Upper lobe of left lung (tissue), 6 donors: ENCODE results near the gene PALLD. TPM values are rescaled to one million over a fixed set of nuclear protein-coding genes. Genes with fewer than 3 reads are reported as not detected.
A peak's percentile ranks its signal among the peaks of the same experiment; 100 is the strongest.

Source experiments
- ATAC-seq, 2 donors: fragments of 200-7000 bp; cut with Tn5 transposase; one replicate each; pipeline ENCODE4 v1.9.1; 2022; ENCODE audit warnings: mild to moderate bottlenecking in 2 of 2, moderate library complexity in 2 of 2; ENCODE audit not compliant: low FRiP score in 2 of 2
- DNase-seq, 2 donors: peaks; one replicate each; pipeline ENCODE4 v3.0.0-alpha.2; 2019 to 2020
- H3K27ac ChIP-seq, 4 donors: fragments of 200-600 bp; sonication (generic); one replicate each; pipeline ENCODE4 v1.5.1; 2016 to 2019
- H3K27me3 ChIP-seq, 4 donors: fragments of 200-600 bp; sonication (generic); one replicate each; pipeline ENCODE4 v1.5.1; 2017 to 2019
- H3K36me3 ChIP-seq, 4 donors: fragments of 200-600 bp; sonication (generic); one replicate each; pipeline ENCODE4 v1.5.1; 2016 to 2019
- H3K4me1 ChIP-seq, 4 donors: fragments of 200-600 bp; sonication (generic); one replicate each; pipeline ENCODE4 v1.5.1; 2018 to 2019
- H3K4me3 ChIP-seq, 4 donors: fragments of 200-600 bp; sonication (generic); one replicate each; pipeline ENCODE4 v1.5.1; 2017 to 2019; ENCODE audit warnings: mild to moderate bottlenecking in 2 of 4, moderate library complexity in 1 of 4
- H3K9me3 ChIP-seq, 4 donors: fragments of 200-600 bp; sonication (generic); one replicate each; pipeline ENCODE4 v1.5.1; 2018 to 2019
- CTCF ChIP-seq, 6 experiments: fragments of 450-650 bp in 4 of 6; fragments of 200-600 bp in 2 of 6; sonication (generic) in 2 of 6; IDR thresholded peaks; one replicate each; pipeline ENCODE4 v1.5.1; 2016 to 2019; ENCODE audit warnings: antibody characterized with exemption in 6 of 6
- EP300 ChIP-seq, 4 donors: sonication (generic); formaldehyde crosslinking; IDR thresholded peaks; one replicate each; pipeline ENCODE4 v1.5.1; 2017; ENCODE audit warnings: antibody characterized with exemption in 4 of 4, control low read depth in 2 of 4
- POLR2A ChIP-seq, 4 donors: fragments of 450-650 bp; IDR thresholded peaks; one replicate each; pipeline ENCODE4 v1.5.1; 2016 to 2017; ENCODE audit warnings: antibody characterized with exemption in 4 of 4, mild to moderate bottlenecking in 2 of 4
- POLR2AphosphoS5 ChIP-seq, 2 donors: sonication (generic); formaldehyde crosslinking; IDR thresholded peaks; one replicate each; pipeline ENCODE4 v1.5.1; 2017; ENCODE audit warnings: antibody characterized with exemption in 2 of 2
- WGBS, 2 donors: methylation state at CpG; one replicate each; pipeline ENCODE4 v1.1.5; 2017 to 2018; 5-methylcytosine and 5-hydroxymethylcytosine counted together
- total RNA-seq, 6 donors: library from RNA; depleted of rRNA in 4 of 6; stranded (reverse); fragments of >200 nt in 4 of 6; gene quantifications; one replicate each; pipeline versions ENCODE4 v1.1.0 to v1.2.1, GENCODE V29; 2016 to 2021
- donor health status: DM: no; HTN: no; CAD: no; lungs with moderate emphysema.
- donor health status: DM: no; HTN: yes; CAD: no; lungs with severe emphysema.

PALLD gene
- total RNA-seq, 6 donors from 2014 or later, result 63.9 to 175 (median 134) TPM

GRCh38 chr4:168893205-168893604 lies 396.4 kb downstream of the PALLD start:
- Histone ChIP-seq H3K27me3 (no peaks in the 10 kb centered on the region), H3K9me3 (no peaks in the 10 kb centered on the region), H3K36me3 (peaks cover 0 to 65% (median 11%) of the 10 kb centered on the region in 4 donors), H3K4me1 (no peaks in the 10 kb centered on the region), H3K4me3 (no peak overlapping the region), H3K27ac (no peak overlapping the region)
- WGBS, 2 donors, result 70 to 75% methylated on average over 2 of the region's 2 CpGs
- DNase-seq, result no peak
- TF ChIP-seq CTCF (IDR thresholded peaks at IDR 0.05) (no peak), POLR2A (IDR thresholded peaks at IDR 0.05) (no peak), EP300 (IDR thresholded peaks at IDR 0.05) (no peak), POLR2AphosphoS5 (IDR thresholded peaks at IDR 0.05) (no peak)
- ATAC-seq, result no peak

GRCh38 chr4:168893807-168894206 lies 397.0 kb downstream of the PALLD start:
- TF ChIP-seq EP300 (IDR thresholded peaks at IDR 0.05), result no peak
- TF ChIP-seq CTCF (IDR thresholded peaks at IDR 0.05), result no peak
- no peak for TF ChIP-seq POLR2AphosphoS5 (IDR thresholded peaks at IDR 0.05)
- TF ChIP-seq POLR2A (IDR thresholded peaks at IDR 0.05), result no peak
- Histone ChIP-seq H3K9me3 (no peaks in the 10 kb centered on the region), H3K4me1 (no peaks in the 10 kb centered on the region), H3K36me3 (peaks cover 3 to 68% (median 14%) of the 10 kb centered on the region in 4 donors), H3K27me3 (no peaks in the 10 kb centered on the region), H3K4me3 (no peak overlapping the region), H3K27ac (no peak overlapping the region)
- ATAC-seq (no peak), DNase-seq (no peak)
- 83 to 93% methylated on average over 3 of the region's 3 CpGs for WGBS, 2 donors

GRCh38 chr4:168900080-168900479 lies 403.2 kb downstream of the PALLD start:
- ATAC-seq (peak in 1 of 2 donors; percentile 85), DNase-seq (no peak)
- no peaks in the 10 kb centered on the region for H3K27me3 ChIP-seq
- H3K4me1 ChIP-seq, result no peaks in the 10 kb centered on the region
- no peak overlapping the region for H3K27ac ChIP-seq
- H3K36me3 ChIP-seq, result peaks cover 0 to 44% (median 11%) of the 10 kb centered on the region in 4 donors
- H3K4me3 ChIP-seq, result no peak overlapping the region
- TF ChIP-seq POLR2AphosphoS5 (IDR thresholded peaks at IDR 0.05) (no peak), EP300 (IDR thresholded peaks at IDR 0.05) (no peak), CTCF (IDR thresholded peaks at IDR 0.05) (no peak), POLR2A (IDR thresholded peaks at IDR 0.05) (no peak)
- WGBS, 2 donors, result 80 to 91% methylated on average over 2 of the region's 2 CpGs
- H3K9me3 ChIP-seq, result no peaks in the 10 kb centered on the region

- Histone ChIP-seq H3K27ac (peak overlapping the region in 2 of 4 donors; percentile 1 to 5), H3K4me1 (peaks cover 0 to 8% (median 2%) of the 10 kb centered on the region in 4 donors)
- ATAC-seq, result peak in 1 of 2 donors; percentile 78
Observed at GRCh38 chr4:168907119-168907698, 410.4 kb downstream of the PALLD start.

More at GRCh38 chr4:168907119-168907698, 410.4 kb downstream of the PALLD start:
- Histone ChIP-seq H3K4me3 (no peak overlapping the region), H3K36me3 (peaks cover 0 to 44% (median 4%) of the 10 kb centered on the region in 4 donors), H3K27me3 (no peaks in the 10 kb centered on the region), H3K9me3 (no peaks in the 10 kb centered on the region)
- TF ChIP-seq EP300 (IDR thresholded peaks at IDR 0.05) (no peak), CTCF (IDR thresholded peaks at IDR 0.05) (no peak), POLR2AphosphoS5 (IDR thresholded peaks at IDR 0.05) (no peak), POLR2A (IDR thresholded peaks at IDR 0.05) (no peak)
- DNase-seq, result no peak
- WGBS, 2 donors, result 74 to 88% methylated on average over 2 of the region's 2 CpGs
